Measurements from ENCODE around the gene ZNF496. TPM values are rescaled to one million over a fixed set of nuclear protein-coding genes. Genes with fewer than 3 reads are reported as not detected.
"Not testable (repeated sequence)": the region's sequence is repeated elsewhere in the genome, so short reads cannot be mapped to it uniquely, and the experiment has no call there.

The ZNF496 gene
- polyA plus RNA-seq, 3 donors, result 1.6 to 7.7 (median 2.4) TPM

DNA sequence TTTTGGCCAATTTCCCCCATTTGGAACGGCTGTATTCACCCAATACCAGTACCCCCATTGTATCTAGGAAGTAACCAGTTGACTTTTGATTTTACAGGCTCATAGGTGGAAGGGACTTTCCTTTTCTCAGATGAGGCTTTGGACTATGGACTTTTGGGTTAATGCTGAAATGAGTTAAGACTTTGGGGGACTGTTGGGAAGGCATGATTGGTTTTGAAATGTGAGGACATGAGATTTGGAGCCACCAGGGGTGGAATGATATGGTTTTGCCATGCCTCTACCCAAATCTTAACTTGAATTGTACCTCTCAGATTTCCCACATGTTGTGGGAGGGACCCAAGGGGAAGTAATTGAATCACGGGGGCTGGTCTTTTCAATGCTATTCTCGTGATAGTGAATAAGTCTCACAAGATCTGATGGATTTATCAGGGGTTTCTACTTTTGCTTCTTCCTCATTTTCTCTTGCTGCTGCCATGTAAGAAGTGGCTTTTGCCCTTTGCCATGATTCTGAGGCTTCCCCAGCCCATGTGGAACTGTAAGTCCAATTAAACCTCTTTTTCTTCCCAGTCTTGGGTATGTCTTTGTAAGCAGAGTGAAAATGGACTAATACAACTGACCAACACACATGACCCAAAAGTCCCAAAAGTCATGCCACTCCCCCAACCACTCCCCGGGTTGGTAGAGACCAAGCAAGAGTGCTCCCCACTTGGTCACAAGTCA lies 35.4 kb upstream of the ZNF496 start:
- Histone ChIP-seq H2AFZ (ENCODE audit: insufficient read depth, low read depth, low read length, poor library complexity, severe bottlenecking) (no peak overlapping the region), H3K4me1 (ENCODE audit: control insufficient read depth in 1 of 2, insufficient read depth in 2 of 2, low read length in 2 of 2) (no peaks in the 10 kb centered on the region), H3K4me3 (replicated peaks in 1 of 3; ENCODE audit: low read depth in 2 of 3, low read length in 3 of 3) (no peak overlapping the region), H3K36me3 (replicated peaks in 1 of 2; ENCODE audit: control insufficient read depth in 1 of 2, insufficient read depth in 2 of 2, low read length in 2 of 2) (no peaks in the 10 kb centered on the region), H3K27me3 (ENCODE audit: control insufficient read depth in 2 of 2, insufficient read depth in 2 of 2, low read length in 2 of 2) (no peaks in the 10 kb centered on the region), H3K9me3 (replicated peaks in 1 of 2; ENCODE audit: control insufficient read depth in 1 of 2, insufficient read depth in 1 of 2, low read length in 2 of 2) (peaks cover 22 to 25% of the 10 kb centered on the region in 2 donors), H3K27ac (ENCODE audit: low read depth in 1 of 2, low read length in 2 of 2) (no peak overlapping the region), H3K79me2 (ENCODE audit: insufficient read depth, low read length) (no peaks in the 10 kb centered on the region), H3K4me2 (replicated peaks; ENCODE audit: extremely low read depth, low read length, poor library complexity, severe bottlenecking) (no peak overlapping the region), H3K9ac (ENCODE audit: insufficient read depth, low read length, poor library complexity, severe bottlenecking) (no peak overlapping the region), H4K20me1 (ENCODE audit: insufficient read depth, low read length) (no peaks in the 10 kb centered on the region)
- H3K4me1 Mint-ChIP-seq, result no peaks in the 10 kb centered on the region
- H3K9me3 Mint-ChIP-seq, result peaks cover 21 to 30% (median 25%) of the 10 kb centered on the region in 7 donors
- H3K4me3 Mint-ChIP-seq, result no peak overlapping the region
- H3K27me3 Mint-ChIP-seq (ENCODE audit: low read depth in 3 of 3), result peaks cover 6 to 7% (median 6%) of the 10 kb centered on the region in 3 donors
- no peak overlapping the region for H3K27ac Mint-ChIP-seq
- TF ChIP-seq, protein P1, sequence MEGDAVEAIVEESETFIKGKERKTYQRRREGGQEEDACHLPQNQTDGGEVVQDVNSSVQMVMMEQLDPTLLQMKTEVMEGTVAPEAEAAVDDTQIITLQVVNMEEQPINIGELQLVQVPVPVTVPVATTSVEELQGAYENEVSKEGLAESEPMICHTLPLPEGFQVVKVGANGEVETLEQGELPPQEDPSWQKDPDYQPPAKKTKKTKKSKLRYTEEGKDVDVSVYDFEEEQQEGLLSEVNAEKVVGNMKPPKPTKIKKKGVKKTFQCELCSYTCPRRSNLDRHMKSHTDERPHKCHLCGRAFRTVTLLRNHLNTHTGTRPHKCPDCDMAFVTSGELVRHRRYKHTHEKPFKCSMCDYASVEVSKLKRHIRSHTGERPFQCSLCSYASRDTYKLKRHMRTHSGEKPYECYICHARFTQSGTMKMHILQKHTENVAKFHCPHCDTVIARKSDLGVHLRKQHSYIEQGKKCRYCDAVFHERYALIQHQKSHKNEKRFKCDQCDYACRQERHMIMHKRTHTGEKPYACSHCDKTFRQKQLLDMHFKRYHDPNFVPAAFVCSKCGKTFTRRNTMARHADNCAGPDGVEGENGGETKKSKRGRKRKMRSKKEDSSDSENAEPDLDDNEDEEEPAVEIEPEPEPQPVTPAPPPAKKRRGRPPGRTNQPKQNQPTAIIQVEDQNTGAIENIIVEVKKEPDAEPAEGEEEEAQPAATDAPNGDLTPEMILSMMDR (IDR thresholded peaks at IDR 0.05), result no peak
- 100% methylated on average over 1 of the region's 4 CpGs for WGBS (ENCODE audit: insufficient coverage)
- intact Hi-C loops (cut with micrococcal nuclease), result no loop called here
- H3K36me3 Mint-ChIP-seq, result peaks cover 0 to 3% of the 10 kb centered on the region in 2 donors
- DNase-seq, result no peak

DNA sequence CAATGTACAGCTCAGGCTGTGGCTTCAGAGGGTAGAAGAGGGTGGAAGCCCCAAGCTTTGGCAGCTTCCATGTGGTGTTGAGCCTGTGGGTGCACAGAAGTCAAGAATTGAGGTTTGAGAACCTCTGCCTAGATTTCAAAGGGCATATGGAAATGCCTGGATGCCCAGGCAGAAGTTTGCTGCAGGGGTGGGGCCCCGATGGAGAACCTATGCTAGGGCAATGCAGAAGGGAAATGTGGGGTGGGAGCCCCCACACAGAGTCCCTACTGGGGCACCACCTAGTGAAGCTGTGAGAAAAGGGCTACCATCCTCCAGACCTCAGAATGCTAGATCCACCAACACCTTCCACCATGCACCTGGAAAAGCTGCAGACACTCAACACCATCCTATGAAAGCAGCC lies 34.7 kb upstream of the ZNF496 start:
- DNase-seq; H3K4me1 ChIP-seq (ENCODE audit: control insufficient read depth in 1 of 2, insufficient read depth in 2 of 2, low read length in 2 of 2); intact Hi-C loops (cut with micrococcal nuclease); H3K36me3 ChIP-seq (replicated peaks in 1 of 2; ENCODE audit: control insufficient read depth in 1 of 2, insufficient read depth in 2 of 2, low read length in 2 of 2); H4K20me1 ChIP-seq (ENCODE audit: insufficient read depth, low read length); H3K79me2 ChIP-seq (ENCODE audit: insufficient read depth, low read length); H3K27ac Mint-ChIP-seq; H3K4me3 Mint-ChIP-seq; H3K4me3 ChIP-seq (replicated peaks in 1 of 3; ENCODE audit: low read depth in 2 of 3, low read length in 3 of 3); H3K9ac ChIP-seq (ENCODE audit: insufficient read depth, low read length, poor library complexity, severe bottlenecking); H3K27me3 Mint-ChIP-seq (ENCODE audit: low read depth in 3 of 3); H2AFZ ChIP-seq (ENCODE audit: insufficient read depth, low read depth, low read length, poor library complexity, severe bottlenecking); H3K4me2 ChIP-seq (replicated peaks; ENCODE audit: extremely low read depth, low read length, poor library complexity, severe bottlenecking); H3K27ac ChIP-seq (ENCODE audit: low read depth in 1 of 2, low read length in 2 of 2); H3K36me3 Mint-ChIP-seq; H3K27me3 ChIP-seq (ENCODE audit: control insufficient read depth in 2 of 2, insufficient read depth in 2 of 2, low read length in 2 of 2); H3K4me1 Mint-ChIP-seq: not testable (repeated sequence)
- H3K9me3 ChIP-seq (replicated peaks in 1 of 2; ENCODE audit: control insufficient read depth in 1 of 2, insufficient read depth in 1 of 2, low read length in 2 of 2), result peaks cover 22 to 25% of the 10 kb centered on the region in 2 donors
- WGBS (ENCODE audit: insufficient coverage), result no CpG with 5 or more reads among the region's 1 CpG
- peaks cover 21 to 30% (median 25%) of the 10 kb centered on the region in 7 donors for H3K9me3 Mint-ChIP-seq

Data from CD14-positive monocyte (primary cell).